Prostate gland (tissue), 2 donors: Measurements from ENCODE around the gene TNFSF13. TPM values are rescaled to one million over a fixed set of nuclear protein-coding genes. Genes with fewer than 3 reads are reported as not detected.

ENCODE experiments used
- DNase-seq: peaks from one replicate; pipeline ENCODE4 v3.0.0-alpha.2; 2019; ENCODE audit warnings: low spot score
- H3K27ac ChIP-seq, 2 donors: fragments of 200-600 bp; sonication (generic); 2 replicates each; pipeline ENCODE4 v1.5.1; 2017 to 2019
- H3K27me3 ChIP-seq: fragments of 200-600 bp; sonication (generic); replicated peaks from 2 replicates; pipeline ENCODE4 v1.5.1; 2019; ENCODE audit not compliant: insufficient read depth
- H3K36me3 ChIP-seq, 2 donors: fragments of 200-600 bp; sonication (generic); 1 replicate in 1 of 2; 2 replicates in 1 of 2; pipeline versions ENCODE4 v1.5.1 to v1.8.1; 2017 to 2019
- H3K4me1 ChIP-seq: fragments of 200-600 bp; sonication (generic); replicated peaks from 2 replicates; pipeline ENCODE4 v1.5.1; 2019
- H3K4me3 ChIP-seq, 2 donors: fragments of 200-600 bp; sonication (generic); 2 replicates each; pipeline ENCODE4 v1.5.1; 2017 to 2019
- H3K9me3 ChIP-seq: fragments of 200-600 bp; sonication (generic); 2 replicates; pipeline ENCODE4 v1.5.1; 2017
- POLR2A ChIP-seq: fragments of 450-650 bp; IDR thresholded peaks from one replicate; pipeline ENCODE4 v1.6.1; 2016; ENCODE audit warnings: antibody characterized with exemption, mild to moderate bottlenecking
- POLR2AphosphoS5 ChIP-seq: sonication (generic); formaldehyde crosslinking; IDR thresholded peaks from one replicate; pipeline ENCODE4 v1.6.1; 2017; ENCODE audit warnings: antibody characterized with exemption
- WGBS: methylation state at CpG from one replicate; pipeline ENCODE4 v1.1.5; 2018; 5-methylcytosine and 5-hydroxymethylcytosine counted together
- intact Hi-C: fragments of 100-400 bp; cut with DNase I; formaldehyde crosslinking; loops from one replicate; pipeline ENCODE4 v1.14.2; 2022
- total RNA-seq, 2 donors: library from RNA; depleted of rRNA; stranded (reverse); fragments of >200 nt; gene quantifications; one replicate each; pipeline ENCODE4 v1.1.0, GENCODE V29; 2016
- TF ChIP-seq, protein P1 (sequence below), 4 experiments: fragments of 200-600 bp in 2 of 4; fragments of 450-650 bp in 2 of 4; sonication (generic) in 2 of 4; IDR thresholded peaks; 1 replicate in 3 of 4; 2 replicates in 1 of 4; pipeline ENCODE4 v1.5.1; 2016 to 2019; ENCODE audit warnings: antibody characterized with exemption in 4 of 4, mild to moderate bottlenecking in 2 of 4, moderate library complexity in 2 of 4

The TNFSF13 gene
- total RNA-seq, 2 donors from 2014 or later, result 20.4 to 21.1 TPM

- Histone ChIP-seq H3K36me3 (no peaks in the 10 kb centered on the region), H3K4me3 (no peak overlapping the region), H3K9me3 (no peaks in the 10 kb centered on the region), H3K27ac (no peak overlapping the region), H3K4me1 (no peaks in the 10 kb centered on the region), H3K27me3 (no peaks in the 10 kb centered on the region)
- no peak for DNase-seq
- 40% methylated on average over 10 of the region's 10 CpGs for WGBS
- TF ChIP-seq POLR2A (no peak), POLR2AphosphoS5 (no peak)
- TF ChIP-seq, protein P1, sequence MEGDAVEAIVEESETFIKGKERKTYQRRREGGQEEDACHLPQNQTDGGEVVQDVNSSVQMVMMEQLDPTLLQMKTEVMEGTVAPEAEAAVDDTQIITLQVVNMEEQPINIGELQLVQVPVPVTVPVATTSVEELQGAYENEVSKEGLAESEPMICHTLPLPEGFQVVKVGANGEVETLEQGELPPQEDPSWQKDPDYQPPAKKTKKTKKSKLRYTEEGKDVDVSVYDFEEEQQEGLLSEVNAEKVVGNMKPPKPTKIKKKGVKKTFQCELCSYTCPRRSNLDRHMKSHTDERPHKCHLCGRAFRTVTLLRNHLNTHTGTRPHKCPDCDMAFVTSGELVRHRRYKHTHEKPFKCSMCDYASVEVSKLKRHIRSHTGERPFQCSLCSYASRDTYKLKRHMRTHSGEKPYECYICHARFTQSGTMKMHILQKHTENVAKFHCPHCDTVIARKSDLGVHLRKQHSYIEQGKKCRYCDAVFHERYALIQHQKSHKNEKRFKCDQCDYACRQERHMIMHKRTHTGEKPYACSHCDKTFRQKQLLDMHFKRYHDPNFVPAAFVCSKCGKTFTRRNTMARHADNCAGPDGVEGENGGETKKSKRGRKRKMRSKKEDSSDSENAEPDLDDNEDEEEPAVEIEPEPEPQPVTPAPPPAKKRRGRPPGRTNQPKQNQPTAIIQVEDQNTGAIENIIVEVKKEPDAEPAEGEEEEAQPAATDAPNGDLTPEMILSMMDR (IDR thresholded peaks at IDR 0.05), result peak in 3 of 4 experiments; percentile 22 to 23 (median 22)
- intact Hi-C loops, result no loop called here
Measured at GRCh38 chr17:7523033-7523432, 35.5 kb upstream of the TNFSF13 start.

- no peak for DNase-seq
- H3K36me3 ChIP-seq, result no peaks in the 10 kb centered on the region
- no peak overlapping the region for H3K4me3 ChIP-seq
- no peaks in the 10 kb centered on the region for H3K4me1 ChIP-seq
- intact Hi-C loops, result no loop called here
- H3K9me3 ChIP-seq, result no peaks in the 10 kb centered on the region
- H3K27ac ChIP-seq, result no peak overlapping the region
- no peaks in the 10 kb centered on the region for H3K27me3 ChIP-seq
- no peak for TF ChIP-seq POLR2AphosphoS5
- TF ChIP-seq, protein P1 (IDR thresholded peaks at IDR 0.05), result no peak
- no peak for TF ChIP-seq POLR2A
Measured at GRCh38 chr17:7528842-7529241, 29.7 kb upstream of the TNFSF13 start.

DNA sequence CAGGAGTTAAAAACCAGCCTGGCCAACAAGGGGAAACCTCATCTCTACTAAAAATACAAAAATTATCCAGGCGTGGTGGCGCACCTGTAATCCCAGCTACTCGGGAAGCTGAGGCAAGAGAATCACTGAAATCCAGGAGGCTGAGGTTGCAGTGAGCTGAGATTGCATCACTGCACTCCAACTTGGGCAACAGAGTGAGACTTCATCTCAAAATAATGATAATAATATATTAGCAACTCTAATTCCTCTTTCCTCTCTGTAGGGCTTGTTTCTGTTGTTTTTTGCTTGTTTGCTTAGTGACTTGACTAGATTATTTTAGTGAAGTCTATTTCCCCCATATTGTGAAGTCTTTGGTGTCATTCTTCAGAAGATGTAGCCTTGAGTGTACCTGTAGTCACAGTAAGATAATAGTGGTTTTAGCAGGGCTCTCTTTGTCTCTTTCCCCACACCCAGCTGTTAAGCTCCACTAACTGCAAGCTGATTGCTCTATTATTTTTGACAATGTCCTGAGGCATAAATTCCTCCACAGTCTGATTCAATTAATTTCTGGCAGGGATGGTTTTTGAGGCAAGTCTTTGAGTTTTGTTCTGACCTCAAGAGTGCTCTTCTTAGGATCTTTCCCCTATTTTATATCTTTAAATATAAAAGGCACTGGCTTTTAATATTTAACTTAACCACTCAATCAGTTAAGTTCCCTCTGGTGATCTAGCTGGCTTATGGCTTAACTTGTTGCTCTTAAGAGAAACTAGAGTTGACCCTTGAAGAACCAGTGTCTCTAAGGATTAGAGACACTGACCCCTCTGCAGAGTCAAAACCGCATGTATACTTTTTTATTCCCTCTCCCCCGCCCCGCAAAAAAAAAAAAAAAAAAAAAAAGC is 28.3 kb upstream of the TNFSF13 start:
- Histone ChIP-seq H3K4me3 (no peak overlapping the region), H3K4me1 (no peaks in the 10 kb centered on the region), H3K36me3 (no peaks in the 10 kb centered on the region), H3K27ac (no peak overlapping the region), H3K27me3 (no peaks in the 10 kb centered on the region), H3K9me3 (no peaks in the 10 kb centered on the region)
- 81% methylated on average over 6 of the region's 6 CpGs for WGBS
- no peak for DNase-seq
- TF ChIP-seq POLR2AphosphoS5 (no peak), POLR2A (no peak)
- TF ChIP-seq, protein P1 (IDR thresholded peaks at IDR 0.05), result no peak
- intact Hi-C loops, result no loop called here

- 77% methylated on average over 3 of the region's 3 CpGs for WGBS
- DNase-seq, result no peak
Measured at GRCh38 chr17:7538050-7538449, 20.5 kb upstream of the TNFSF13 start.

More at GRCh38 chr17:7538050-7538449, 20.5 kb upstream of the TNFSF13 start:
- Histone ChIP-seq H3K4me1 (no peaks in the 10 kb centered on the region), H3K4me3 (no peak overlapping the region), H3K36me3 (no peaks in the 10 kb centered on the region), H3K27me3 (no peaks in the 10 kb centered on the region), H3K9me3 (no peaks in the 10 kb centered on the region), H3K27ac (no peak overlapping the region)
- TF ChIP-seq POLR2A, result no peak
- TF ChIP-seq POLR2AphosphoS5, result no peak
- TF ChIP-seq, protein P1 (IDR thresholded peaks at IDR 0.05), result no peak
- intact Hi-C loops, result no loop called here
